NCI-H446 (cell line): ENCODE data around the gene PCMT1.
A peak's percentile ranks its signal among the peaks of the same experiment; 100 is the strongest.
"Not testable (repeated sequence)": the region's sequence is repeated elsewhere in the genome, so short reads cannot be mapped to it uniquely, and the experiment has no call there.

Experiments used
- DNase-seq, 2 experiments: peaks; one replicate each; lab custom pipeline; 2025; lab: John Stamatoyannopoulos, UW

Gene PCMT1

GRCh38 chr6:149820506-149820905, 71.0 kb downstream of the PCMT1 start:
- DNase-seq: no peak

- DNase-seq: no peak
These were observed 72.0 kb downstream of the PCMT1 start for GRCh38 chr6:149821492-149821891.

GRCh38 chr6:149823013-149823412, 73.5 kb downstream of the PCMT1 start:
- DNase-seq: no peak

GRCh38 chr6:149825292-149825691, 75.8 kb downstream of the PCMT1 start:
- DNase-seq: no peak

- no peak for DNase-seq
These were observed 81.3 kb downstream of the PCMT1 start for GRCh38 chr6:149830731-149831307.

- no peak for DNase-seq
These were observed 81.8 kb downstream of the PCMT1 start for GRCh38 chr6:149831308-149831820.

GRCh38 chr6:149833651-149834050, 84.1 kb downstream of the PCMT1 start:
- no peak for DNase-seq

GRCh38 chr6:149834513-149835481, 85.3 kb downstream of the PCMT1 start:
- peak; percentile 39 to 56 for DNase-seq

GRCh38 chr6:149840345-149841075, 91.0 kb downstream of the PCMT1 start:
- DNase-seq: peak in 1 of 2 experiments; percentile 25

- no peak for DNase-seq
These were observed 92.8 kb downstream of the PCMT1 start for GRCh38 chr6:149842331-149842730.

GRCh38 chr6:149843051-149843633, 93.6 kb downstream of the PCMT1 start:
- no peak for DNase-seq

GRCh38 chr6:149844036-149844435, 94.5 kb downstream of the PCMT1 start:
- DNase-seq: not testable (repeated sequence)

GRCh38 chr6:149844480-149844879, 94.9 kb downstream of the PCMT1 start:
- no peak for DNase-seq

GRCh38 chr6:149845549-149845948, 96.0 kb downstream of the PCMT1 start:
- DNase-seq: no peak

GRCh38 chr6:149846321-149846720, 96.8 kb downstream of the PCMT1 start:
- peak; percentile 6 to 55 for DNase-seq

GRCh38 chr6:149847939-149848267, 98.4 kb downstream of the PCMT1 start:
- DNase-seq: no peak

GRCh38 chr6:149848343-149848742, 98.8 kb downstream of the PCMT1 start:
- DNase-seq: not testable (repeated sequence)

- no peak for DNase-seq
These were observed 102.0 kb downstream of the PCMT1 start for GRCh38 chr6:149851461-149852110.

- DNase-seq: no peak
These were observed 102.6 kb downstream of the PCMT1 start for GRCh38 chr6:149852180-149852579.

GRCh38 chr6:149852881-149853280, 103.3 kb downstream of the PCMT1 start:
- no peak for DNase-seq

GRCh38 chr6:149854017-149854416, 104.5 kb downstream of the PCMT1 start:
- not testable (repeated sequence) for DNase-seq

- peak in 1 of 2 experiments; percentile 6 for DNase-seq
These were observed 105.0 kb downstream of the PCMT1 start for GRCh38 chr6:149854532-149854931.
